Measurements from ENCODE around the gene SMIM22.
A peak's percentile ranks its signal among the peaks of the same experiment; 100 is the strongest.
"Not testable (repeated sequence)": the region's sequence is repeated elsewhere in the genome, so short reads cannot be mapped to it uniquely, and the experiment has no call there.

The SMIM22 gene

GRCh38 chr16:4768549-4769305, 26.4 kb upstream of the SMIM22 start:
- peak; percentile 66 for FAIRE-seq

GRCh38 chr16:4769306-4769638, 25.9 kb upstream of the SMIM22 start:
- DNase-seq (ENCODE audit: low spot score), result no peak
- FAIRE-seq, result no peak

More at GRCh38 chr16:4768549-4769305, 26.4 kb upstream of the SMIM22 start:
- DNase-seq (ENCODE audit: low spot score), result peak; percentile 77

- FAIRE-seq (no peak), DNase-seq (ENCODE audit: low spot score) (no peak)
Observed at GRCh38 chr16:4771646-4772045, 23.5 kb upstream of the SMIM22 start.

- DNase-seq (ENCODE audit: low spot score) (no peak), FAIRE-seq (no peak)
Observed at GRCh38 chr16:4772351-4772750, 22.8 kb upstream of the SMIM22 start.

- no peak for FAIRE-seq
- no peak for DNase-seq (ENCODE audit: low spot score)
Observed at GRCh38 chr16:4775005-4775404, 20.2 kb upstream of the SMIM22 start.

- FAIRE-seq, result no peak
- no peak for DNase-seq (ENCODE audit: low spot score)
Observed at GRCh38 chr16:4776141-4776705, 18.9 kb upstream of the SMIM22 start.

GRCh38 chr16:4777339-4778049, 17.7 kb upstream of the SMIM22 start:
- FAIRE-seq, result no peak
- DNase-seq (ENCODE audit: low spot score), result no peak

GRCh38 chr16:4778050-4778392, 17.1 kb upstream of the SMIM22 start:
- DNase-seq (ENCODE audit: low spot score), result no peak
- no peak for FAIRE-seq

- no peak for FAIRE-seq
- DNase-seq (ENCODE audit: low spot score), result peak; percentile 44
Observed at GRCh38 chr16:4780235-4780634, 14.9 kb upstream of the SMIM22 start.

GRCh38 chr16:4783251-4783950, 11.8 kb upstream of the SMIM22 start:
- DNase-seq (ENCODE audit: low spot score) (no peak), FAIRE-seq (no peak)

GRCh38 chr16:4783951-4784336, 11.2 kb upstream of the SMIM22 start:
- no peak for FAIRE-seq
- DNase-seq (ENCODE audit: low spot score), result no peak

GRCh38 chr16:4784444-4784987, 10.7 kb upstream of the SMIM22 start:
- not testable (repeated sequence) for DNase-seq (ENCODE audit: low spot score); FAIRE-seq

GRCh38 chr16:4785758-4786433, 9.3 kb upstream of the SMIM22 start:
- no peak for DNase-seq (ENCODE audit: low spot score)
- FAIRE-seq, result no peak

- FAIRE-seq (no peak), DNase-seq (ENCODE audit: low spot score) (no peak)
Observed at GRCh38 chr16:4787068-4787467, 8.1 kb upstream of the SMIM22 start.

- FAIRE-seq (no peak), DNase-seq (ENCODE audit: low spot score) (no peak)
Observed at GRCh38 chr16:4787627-4788482, 7.3 kb upstream of the SMIM22 start, which contains the start of gene SEPTIN12. Gene SEPTIN12 (minus strand): TSS chr16:4788345. CDS start chr16:4787645, 700 bp downstream.

- FAIRE-seq (no peak), DNase-seq (ENCODE audit: low spot score) (no peak)
Observed at GRCh38 chr16:4788489-4788889, 6.7 kb upstream of the SMIM22 start.

GRCh38 chr16:4788910-4789309, 6.3 kb upstream of the SMIM22 start:
- DNase-seq (ENCODE audit: low spot score), result no peak
- FAIRE-seq, result no peak

- DNase-seq (ENCODE audit: low spot score) (no peak), FAIRE-seq (no peak)
Observed at GRCh38 chr16:4790261-4790660, 4.9 kb upstream of the SMIM22 start.

- FAIRE-seq, result no peak
- DNase-seq (ENCODE audit: low spot score), result no peak
Observed at GRCh38 chr16:4790871-4791270, 4.3 kb upstream of the SMIM22 start.

GRCh38 chr16:4792951-4793513, 2.1 kb upstream of the SMIM22 start:
- no peak for FAIRE-seq
- no peak for DNase-seq (ENCODE audit: low spot score)

All from RCC 7860 (cell line).